Measurements from ENCODE around the gene STING1. TPM values are rescaled to one million over a fixed set of nuclear protein-coding genes. Genes with fewer than 3 reads are reported as not detected.

Gene STING1
- total and polyA plus RNA-seq, 10 of the 15 experiments (the other 5 are each of a cell fraction or from before 2014, with no cell fraction given): 10.1 to 56.1 (median 41.0) TPM

DNA sequence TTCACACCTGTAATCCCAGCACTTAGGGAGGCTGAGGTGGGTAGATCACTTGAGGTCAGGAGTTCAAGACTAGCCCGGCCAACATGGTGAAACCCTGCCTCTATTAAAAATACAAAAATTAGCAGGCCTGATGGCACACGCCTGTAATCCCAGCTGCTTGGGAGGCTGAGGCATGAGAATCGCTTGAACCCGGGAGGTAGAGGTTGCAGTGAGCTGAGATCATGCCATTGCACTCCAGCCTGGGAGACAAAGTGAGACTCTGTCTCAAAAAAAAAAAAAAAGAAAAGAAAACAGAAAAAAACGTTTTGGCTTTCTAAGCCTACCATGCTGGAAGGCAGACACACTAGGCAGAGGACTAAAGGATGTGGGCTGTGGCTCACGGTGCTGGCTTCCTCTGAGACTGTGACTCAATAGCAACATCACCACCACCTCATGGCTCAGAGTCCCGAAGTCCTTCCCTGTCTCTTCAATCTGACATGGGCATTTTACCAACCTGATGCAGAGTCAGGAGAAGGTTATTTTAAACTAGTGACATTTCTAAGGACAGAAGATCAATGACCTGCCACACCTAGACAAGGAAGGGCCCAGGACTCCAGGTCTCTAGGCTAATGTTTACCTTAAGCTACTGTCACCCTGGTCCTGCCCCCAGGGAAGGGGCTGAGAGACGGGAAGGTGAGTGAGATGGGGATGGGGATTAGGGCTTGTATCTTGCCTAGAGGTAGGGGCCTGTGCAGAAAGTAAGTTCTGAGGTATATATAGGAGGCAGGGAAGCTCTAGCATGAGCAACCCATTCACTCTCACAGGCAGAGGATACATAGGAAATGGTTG is 23.8 kb downstream of the STING1 start (continued):
- TF ChIP-seq, protein P1, sequence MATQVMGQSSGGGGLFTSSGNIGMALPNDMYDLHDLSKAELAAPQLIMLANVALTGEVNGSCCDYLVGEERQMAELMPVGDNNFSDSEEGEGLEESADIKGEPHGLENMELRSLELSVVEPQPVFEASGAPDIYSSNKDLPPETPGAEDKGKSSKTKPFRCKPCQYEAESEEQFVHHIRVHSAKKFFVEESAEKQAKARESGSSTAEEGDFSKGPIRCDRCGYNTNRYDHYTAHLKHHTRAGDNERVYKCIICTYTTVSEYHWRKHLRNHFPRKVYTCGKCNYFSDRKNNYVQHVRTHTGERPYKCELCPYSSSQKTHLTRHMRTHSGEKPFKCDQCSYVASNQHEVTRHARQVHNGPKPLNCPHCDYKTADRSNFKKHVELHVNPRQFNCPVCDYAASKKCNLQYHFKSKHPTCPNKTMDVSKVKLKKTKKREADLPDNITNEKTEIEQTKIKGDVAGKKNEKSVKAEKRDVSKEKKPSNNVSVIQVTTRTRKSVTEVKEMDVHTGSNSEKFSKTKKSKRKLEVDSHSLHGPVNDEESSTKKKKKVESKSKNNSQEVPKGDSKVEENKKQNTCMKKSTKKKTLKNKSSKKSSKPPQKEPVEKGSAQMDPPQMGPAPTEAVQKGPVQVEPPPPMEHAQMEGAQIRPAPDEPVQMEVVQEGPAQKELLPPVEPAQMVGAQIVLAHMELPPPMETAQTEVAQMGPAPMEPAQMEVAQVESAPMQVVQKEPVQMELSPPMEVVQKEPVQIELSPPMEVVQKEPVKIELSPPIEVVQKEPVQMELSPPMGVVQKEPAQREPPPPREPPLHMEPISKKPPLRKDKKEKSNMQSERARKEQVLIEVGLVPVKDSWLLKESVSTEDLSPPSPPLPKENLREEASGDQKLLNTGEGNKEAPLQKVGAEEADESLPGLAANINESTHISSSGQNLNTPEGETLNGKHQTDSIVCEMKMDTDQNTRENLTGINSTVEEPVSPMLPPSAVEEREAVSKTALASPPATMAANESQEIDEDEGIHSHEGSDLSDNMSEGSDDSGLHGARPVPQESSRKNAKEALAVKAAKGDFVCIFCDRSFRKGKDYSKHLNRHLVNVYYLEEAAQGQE (IDR thresholded peaks at IDR 0.05; ENCODE audit: low read depth, low read length): no peak
- TF ChIP-seq MXI1 (IDR thresholded peaks at IDR 0.05; ENCODE audit: low read depth, low read length) (no peak), ZBED1 (IDR thresholded peaks at IDR 0.05; ENCODE audit: borderline replicate concordance) (no peak), EED (IDR thresholded peaks at IDR 0.05; ENCODE audit: low read depth) (peak; percentile 54; the same call in 1 of the 2 replicates), RBBP5 (conservative IDR thresholded peaks at IDR 0.05) (no peak), WRNIP1 (IDR thresholded peaks at IDR 0.05; ENCODE audit: borderline replicate concordance, low read depth, low read length) (no peak), ZNF622 (IDR thresholded peaks at IDR 0.05) (no peak), MTA2 (IDR thresholded peaks at IDR 0.05; ENCODE audit: low read depth) (no peak), HDAC6 (IDR thresholded peaks at IDR 0.05; ENCODE audit: unreplicated experiment) (no peak), SREBF1 (IDR thresholded peaks at IDR 0.05; ENCODE audit: low read length) (no peak), CREB1 (IDR thresholded peaks at IDR 0.05; ENCODE audit: low read depth) (peak; percentile 90), TCF3 (IDR thresholded peaks at IDR 0.05; ENCODE audit: borderline replicate concordance, insufficient read depth, low read depth, low read length) (no peak), IRF4 (IDR thresholded peaks at IDR 0.05; ENCODE audit: low read depth, low read length) (no peak), RAD21 (IDR thresholded peaks at IDR 0.05; ENCODE audit: insufficient read depth, low read depth, low read length) (no peak), LARP7 (IDR thresholded peaks at IDR 0.05) (no peak)
- TF ChIP-seq, protein P2, sequence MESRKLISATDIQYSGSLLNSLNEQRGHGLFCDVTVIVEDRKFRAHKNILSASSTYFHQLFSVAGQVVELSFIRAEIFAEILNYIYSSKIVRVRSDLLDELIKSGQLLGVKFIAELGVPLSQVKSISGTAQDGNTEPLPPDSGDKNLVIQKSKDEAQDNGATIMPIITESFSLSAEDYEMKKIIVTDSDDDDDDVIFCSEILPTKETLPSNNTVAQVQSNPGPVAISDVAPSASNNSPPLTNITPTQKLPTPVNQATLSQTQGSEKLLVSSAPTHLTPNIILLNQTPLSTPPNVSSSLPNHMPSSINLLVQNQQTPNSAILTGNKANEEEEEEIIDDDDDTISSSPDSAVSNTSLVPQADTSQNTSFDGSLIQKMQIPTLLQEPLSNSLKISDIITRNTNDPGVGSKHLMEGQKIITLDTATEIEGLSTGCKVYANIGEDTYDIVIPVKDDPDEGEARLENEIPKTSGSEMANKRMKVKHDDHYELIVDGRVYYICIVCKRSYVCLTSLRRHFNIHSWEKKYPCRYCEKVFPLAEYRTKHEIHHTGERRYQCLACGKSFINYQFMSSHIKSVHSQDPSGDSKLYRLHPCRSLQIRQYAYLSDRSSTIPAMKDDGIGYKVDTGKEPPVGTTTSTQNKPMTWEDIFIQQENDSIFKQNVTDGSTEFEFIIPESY (IDR thresholded peaks at IDR 0.05): no peak
- TF ChIP-seq, protein P3, sequence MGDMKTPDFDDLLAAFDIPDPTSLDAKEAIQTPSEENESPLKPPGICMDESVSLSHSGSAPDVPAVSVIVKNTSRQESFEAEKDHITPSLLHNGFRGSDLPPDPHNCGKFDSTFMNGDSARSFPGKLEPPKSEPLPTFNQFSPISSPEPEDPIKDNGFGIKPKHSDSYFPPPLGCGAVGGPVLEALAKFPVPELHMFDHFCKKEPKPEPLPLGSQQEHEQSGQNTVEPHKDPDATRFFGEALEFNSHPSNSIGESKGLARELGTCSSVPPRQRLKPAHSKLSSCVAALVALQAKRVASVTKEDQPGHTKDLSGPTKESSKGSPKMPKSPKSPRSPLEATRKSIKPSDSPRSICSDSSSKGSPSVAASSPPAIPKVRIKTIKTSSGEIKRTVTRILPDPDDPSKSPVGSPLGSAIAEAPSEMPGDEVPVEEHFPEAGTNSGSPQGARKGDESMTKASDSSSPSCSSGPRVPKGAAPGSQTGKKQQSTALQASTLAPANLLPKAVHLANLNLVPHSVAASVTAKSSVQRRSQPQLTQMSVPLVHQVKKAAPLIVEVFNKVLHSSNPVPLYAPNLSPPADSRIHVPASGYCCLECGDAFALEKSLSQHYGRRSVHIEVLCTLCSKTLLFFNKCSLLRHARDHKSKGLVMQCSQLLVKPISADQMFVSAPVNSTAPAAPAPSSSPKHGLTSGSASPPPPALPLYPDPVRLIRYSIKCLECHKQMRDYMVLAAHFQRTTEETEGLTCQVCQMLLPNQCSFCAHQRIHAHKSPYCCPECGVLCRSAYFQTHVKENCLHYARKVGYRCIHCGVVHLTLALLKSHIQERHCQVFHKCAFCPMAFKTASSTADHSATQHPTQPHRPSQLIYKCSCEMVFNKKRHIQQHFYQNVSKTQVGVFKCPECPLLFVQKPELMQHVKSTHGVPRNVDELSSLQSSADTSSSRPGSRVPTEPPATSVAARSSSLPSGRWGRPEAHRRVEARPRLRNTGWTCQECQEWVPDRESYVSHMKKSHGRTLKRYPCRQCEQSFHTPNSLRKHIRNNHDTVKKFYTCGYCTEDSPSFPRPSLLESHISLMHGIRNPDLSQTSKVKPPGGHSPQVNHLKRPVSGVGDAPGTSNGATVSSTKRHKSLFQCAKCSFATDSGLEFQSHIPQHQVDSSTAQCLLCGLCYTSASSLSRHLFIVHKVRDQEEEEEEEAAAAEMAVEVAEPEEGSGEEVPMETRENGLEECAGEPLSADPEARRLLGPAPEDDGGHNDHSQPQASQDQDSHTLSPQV (IDR thresholded peaks at IDR 0.05): no peak
- TF ChIP-seq, protein P4, sequence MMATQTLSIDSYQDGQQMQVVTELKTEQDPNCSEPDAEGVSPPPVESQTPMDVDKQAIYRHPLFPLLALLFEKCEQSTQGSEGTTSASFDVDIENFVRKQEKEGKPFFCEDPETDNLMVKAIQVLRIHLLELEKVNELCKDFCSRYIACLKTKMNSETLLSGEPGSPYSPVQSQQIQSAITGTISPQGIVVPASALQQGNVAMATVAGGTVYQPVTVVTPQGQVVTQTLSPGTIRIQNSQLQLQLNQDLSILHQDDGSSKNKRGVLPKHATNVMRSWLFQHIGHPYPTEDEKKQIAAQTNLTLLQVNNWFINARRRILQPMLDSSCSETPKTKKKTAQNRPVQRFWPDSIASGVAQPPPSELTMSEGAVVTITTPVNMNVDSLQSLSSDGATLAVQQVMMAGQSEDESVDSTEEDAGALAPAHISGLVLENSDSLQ (IDR thresholded peaks at IDR 0.05): peak; percentile 18; the same call in 1 of the 2 replicates

All from GM12878 (cell line).